Stimulated activated CD4-positive, alpha-beta T cell treated with anti-CD3 and anti-CD28 coated beads, Interleukin-15, amount 100 ng/mL, for 1 hour (primary cell): Measurements from ENCODE around the gene CHD6.

ENCODE experiments used
- DNase-seq, 2 donors: peaks; one replicate each; pipeline ENCODE4 v3.0.0-alpha.2; 2020; ENCODE audit warnings: low read depth in 1 of 2, low spot score in 1 of 2

Gene CHD6

GRCh38 chr20:41395667-41396664 is 222.2 kb downstream of the CHD6 start:
- no peak for DNase-seq

GRCh38 chr20:41394931-41395666 is 223.1 kb downstream of the CHD6 start:
- DNase-seq: no peak

GRCh38 chr20:41394081-41394480 is 224.1 kb downstream of the CHD6 start:
- no peak for DNase-seq

GRCh38 chr20:41393705-41394066 is 224.5 kb downstream of the CHD6 start:
- DNase-seq: no peak

GRCh38 chr20:41392871-41393704 is 225.1 kb downstream of the CHD6 start:
- no peak for DNase-seq

- no peak for DNase-seq
Measured at GRCh38 chr20:41392295-41392694, 225.9 kb downstream of the CHD6 start.

DNA sequence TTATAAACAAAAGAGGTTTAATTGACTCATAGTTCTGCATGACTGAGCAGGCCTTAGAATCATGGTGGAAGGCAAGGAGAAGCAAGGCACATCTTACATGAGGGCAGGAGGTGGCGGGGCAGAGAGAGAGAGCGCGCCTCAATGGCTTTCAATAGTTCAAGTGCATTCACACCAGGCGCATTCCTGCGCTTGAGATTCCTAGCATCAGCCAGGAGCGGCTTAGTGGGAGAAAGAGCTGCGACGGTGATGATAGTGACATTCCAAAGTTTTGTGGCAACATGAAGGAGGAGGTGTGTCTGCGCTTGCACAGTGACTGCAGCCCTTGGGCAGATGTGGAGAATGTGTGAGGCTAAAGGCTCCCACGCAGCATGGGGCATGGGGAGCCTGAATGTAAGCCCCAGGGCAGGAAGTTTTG is 226.6 kb downstream of the CHD6 start:
- DNase-seq: no peak

DNA sequence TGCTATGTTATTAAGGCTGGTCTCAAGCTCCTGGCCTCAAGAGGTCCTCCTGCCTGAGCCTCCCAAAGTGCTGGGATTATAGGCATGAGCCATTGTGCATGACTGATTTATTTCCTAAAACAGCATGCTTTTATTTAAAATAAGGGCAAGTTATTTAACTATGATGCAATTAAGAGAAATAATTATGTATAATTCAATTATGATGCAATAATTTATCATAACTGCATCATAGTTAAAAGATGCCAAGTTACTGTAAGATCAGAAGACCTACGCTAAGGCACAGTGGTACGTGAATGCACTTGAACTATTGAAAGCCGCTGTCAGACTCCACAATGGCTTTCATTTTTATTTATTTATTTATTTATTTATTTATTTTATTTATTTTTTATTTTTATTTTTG is 227.3 kb downstream of the CHD6 start:
- DNase-seq: no peak

GRCh38 chr20:41387444-41387851 is 230.7 kb downstream of the CHD6 start:
- DNase-seq: no peak

DNA sequence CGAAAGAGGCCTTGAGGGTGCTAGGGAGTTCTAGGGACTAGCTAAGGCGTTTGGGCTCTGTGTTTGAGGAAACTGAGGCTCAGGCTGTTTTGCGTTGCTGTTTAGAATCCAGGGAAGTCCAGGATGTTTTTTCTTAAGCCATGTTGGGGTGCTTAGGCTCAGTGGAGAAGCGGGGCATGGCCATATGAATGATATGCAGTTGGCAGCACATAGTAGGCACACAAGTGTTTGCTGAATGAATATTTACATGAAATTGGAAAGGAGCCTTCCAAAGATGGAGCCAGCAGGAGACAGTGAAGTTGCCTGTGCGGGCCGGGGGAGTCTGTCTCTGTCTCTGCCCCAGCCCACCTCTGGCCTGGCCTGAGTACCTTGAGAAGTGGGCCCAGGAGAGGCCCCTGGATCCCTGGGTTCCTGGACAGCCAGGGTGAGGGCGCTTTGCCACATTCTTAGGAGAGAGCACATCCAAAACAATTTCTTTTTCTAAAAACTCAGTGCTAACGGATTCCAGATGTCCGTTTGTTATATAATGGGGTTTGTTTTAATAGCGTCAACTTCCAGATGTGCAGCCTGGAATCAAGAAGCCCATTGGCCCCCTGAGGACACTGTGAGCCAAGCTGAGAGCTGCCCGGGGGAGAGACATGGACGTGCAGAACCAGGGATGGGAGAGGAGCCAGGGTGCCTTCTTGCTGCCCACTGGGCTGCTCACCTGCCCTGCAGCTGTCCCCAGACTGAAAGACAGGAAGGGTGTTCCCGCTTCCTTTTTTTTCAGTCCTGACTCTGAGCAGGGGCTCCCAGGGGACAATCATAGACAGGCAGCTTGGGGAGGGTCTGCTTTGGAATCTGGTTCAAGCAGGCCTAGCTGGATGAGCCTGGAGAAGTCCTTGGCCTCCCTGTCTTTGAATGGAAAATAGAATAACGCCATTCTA is 231.4 kb downstream of the CHD6 start:
- no peak for DNase-seq

DNA sequence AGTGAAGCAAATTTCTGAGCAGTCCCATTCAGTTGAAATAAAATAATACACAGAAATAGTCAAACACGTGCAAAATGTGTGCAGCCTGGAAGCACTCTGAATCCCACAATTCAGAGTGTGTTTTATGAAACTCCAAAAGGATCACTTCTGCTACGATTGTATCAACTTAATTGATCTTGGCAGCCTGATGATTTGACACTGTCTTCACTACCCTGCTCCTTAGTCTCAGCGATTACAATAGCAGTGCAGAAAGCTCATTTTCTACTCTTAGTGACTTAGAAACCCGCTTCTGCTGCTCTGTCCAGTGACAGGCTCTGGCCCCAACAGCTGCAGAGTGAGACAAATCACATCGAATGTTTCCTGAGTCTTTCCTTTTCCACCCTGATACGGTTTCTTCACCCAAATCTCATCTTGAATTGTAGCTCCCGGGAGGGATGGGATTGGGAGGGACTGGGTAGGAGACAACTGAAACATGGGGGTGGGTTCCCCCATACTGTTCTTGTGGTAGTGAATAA is 235.3 kb downstream of the CHD6 start:
- DNase-seq: no peak

DNA sequence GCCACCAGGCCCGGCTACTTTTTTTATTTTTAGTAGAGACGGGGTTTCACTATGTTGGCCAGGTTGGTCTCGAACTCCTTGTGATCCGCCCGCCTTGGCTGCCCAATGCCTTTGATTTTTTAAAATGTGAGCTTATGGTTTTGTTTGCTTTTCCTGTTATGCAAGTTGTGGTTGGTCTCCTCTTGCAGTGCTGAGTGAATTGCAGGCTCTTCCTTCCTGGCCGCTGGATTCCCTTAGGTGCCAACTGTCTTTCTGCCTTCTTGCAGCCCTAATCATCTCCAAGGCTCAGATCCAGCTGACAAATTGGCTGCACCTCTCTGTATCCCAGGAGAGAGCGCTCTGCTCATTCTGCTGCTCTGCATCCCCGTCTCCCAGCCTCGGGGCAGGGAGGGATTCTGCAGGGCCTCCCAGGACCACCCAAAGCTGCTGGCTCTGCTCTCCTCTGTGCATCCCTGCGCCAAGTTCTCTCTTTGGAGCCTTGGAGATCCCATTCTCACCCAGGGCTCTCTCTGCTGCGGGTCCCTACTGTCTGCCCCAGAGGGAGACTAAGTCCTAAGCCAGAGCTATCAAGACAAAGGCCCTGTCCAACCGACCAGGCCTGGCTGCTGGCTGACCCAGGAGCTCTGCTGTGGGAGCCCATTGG is 237.5 kb downstream of the CHD6 start:
- DNase-seq: no peak

DNA sequence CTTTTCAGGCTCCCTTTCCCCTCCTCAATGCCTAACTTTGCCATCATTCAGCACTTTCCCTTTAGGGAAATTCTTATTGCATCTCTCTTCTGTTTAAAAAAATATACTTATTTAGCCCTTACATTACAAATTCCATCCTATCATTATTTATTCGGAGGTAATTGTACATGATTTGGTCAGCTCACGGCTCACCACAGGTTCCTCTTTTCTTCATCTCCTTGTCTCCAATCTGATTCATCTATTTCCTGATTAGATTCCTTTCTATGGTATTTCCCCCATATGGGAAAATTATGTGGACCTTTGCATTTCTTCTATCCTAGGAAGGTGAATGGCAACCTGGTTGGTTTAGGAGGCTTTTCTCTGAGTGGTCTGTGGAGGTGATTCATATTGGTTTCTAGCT is 238.6 kb downstream of the CHD6 start:
- no peak for DNase-seq

GRCh38 chr20:41377275-41377674 is 240.9 kb downstream of the CHD6 start:
- DNase-seq: no peak

- DNase-seq: no peak
Measured at GRCh38 chr20:41376349-41376748, 241.8 kb downstream of the CHD6 start.

GRCh38 chr20:41375846-41376245 is 242.3 kb downstream of the CHD6 start:
- DNase-seq: no peak

DNA sequence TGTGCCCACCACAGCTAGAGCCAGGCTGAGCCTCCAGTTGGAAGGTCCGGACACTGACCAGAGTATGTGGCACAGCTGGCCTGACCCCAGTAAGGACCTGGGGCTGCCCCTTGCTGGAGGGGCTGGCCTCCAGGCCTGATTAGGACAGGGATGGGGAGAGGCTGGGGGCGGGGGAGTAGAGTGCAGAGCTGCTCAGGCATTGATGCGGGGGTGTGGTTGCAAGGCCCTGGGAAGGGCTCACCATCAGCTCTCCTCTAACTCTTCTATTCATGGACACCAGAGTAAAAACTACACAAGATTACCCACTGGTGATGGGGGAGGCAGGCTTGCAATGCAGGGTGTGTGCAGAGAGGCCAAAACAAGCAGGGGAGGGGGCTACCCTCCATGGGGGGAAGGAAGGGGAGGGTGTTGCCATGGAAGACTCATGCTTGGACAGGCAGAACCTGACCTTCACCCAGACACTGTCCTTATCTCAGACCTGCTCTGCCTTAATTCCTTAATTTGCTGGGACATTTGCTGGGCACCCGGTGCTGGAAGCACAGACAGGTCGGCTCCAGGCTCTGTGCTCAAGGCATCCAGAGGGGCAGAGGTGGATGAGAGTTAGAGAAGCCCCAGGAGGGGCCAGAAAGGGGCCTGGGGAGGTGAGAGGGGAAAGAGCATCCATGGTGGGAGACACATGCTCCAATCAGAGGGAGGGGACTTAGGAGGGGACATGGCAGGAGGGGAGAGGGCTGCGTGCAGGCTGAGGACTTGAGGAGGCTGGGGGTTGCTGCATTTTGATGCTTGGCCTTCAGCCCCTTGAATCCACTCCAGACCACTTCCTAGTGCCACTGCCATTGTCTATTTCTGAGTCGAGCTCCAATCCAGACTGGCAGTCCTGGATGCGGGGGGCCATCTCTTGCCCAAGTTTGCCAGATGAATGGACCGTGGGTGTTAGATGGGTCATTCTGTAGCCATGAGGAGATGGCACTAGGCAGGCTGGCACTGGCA is 244.0 kb downstream of the CHD6 start:
- no peak for DNase-seq

DNA sequence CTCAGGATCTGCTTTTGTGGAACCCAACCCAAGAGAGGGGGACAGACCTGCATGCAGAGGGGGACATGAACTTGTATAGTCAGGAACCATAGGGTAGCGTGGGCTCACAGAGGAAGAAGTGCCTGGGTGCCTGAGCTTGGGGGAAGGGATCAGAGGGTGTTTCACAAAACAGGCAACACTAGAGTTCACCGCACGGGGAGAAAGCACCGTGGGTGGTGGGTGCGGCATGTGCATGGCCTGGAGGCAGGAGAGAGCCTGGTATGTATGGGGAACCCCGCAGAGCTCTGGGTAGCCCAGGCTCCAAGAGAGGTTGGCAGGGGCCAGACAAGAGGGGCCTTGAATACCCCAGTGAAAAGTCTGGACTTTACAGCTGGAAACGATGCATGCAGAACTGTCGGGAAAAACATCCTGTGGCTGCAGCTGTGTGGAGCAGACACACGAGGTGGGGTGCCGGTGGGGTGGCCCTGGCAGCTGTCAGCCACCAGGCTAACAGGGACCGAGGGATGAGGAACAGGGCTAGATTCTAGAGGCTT is 244.9 kb downstream of the CHD6 start:
- no peak for DNase-seq
